Naive thymus-derived CD8-positive, alpha-beta T cell (primary cell): ENCODE measurements around the gene CACTIN. TPM values are rescaled to one million over a fixed set of nuclear protein-coding genes. Genes with fewer than 3 reads are reported as not detected.

Experiments
- polyA plus RNA-seq, 3 donors: library from polyadenylated mRNA; unstranded; fragments of 300-500 nt; fragmentation: Illumina TruSeq; gene quantifications; one replicate each; pipeline ENCODE4 v1.2.3, GENCODE V29; 2021
- total RNA-seq, 8 experiments: library from RNA in 2 of 8; stranded (reverse) in 2 of 8; gene quantifications; one replicate each; pipeline ENCODE4 v1.2.3 and lab custom pipeline; 2021 to 2026

The CACTIN gene
- total and polyA plus RNA-seq, 5 experiments from 2014 or later: 6.9 to 54.1 (median 20.4) TPM

Other genes starting within 250 kb of the CACTIN start
- not detected for gene SMIM24, start 146.3 kb downstream of the CACTIN start, total RNA-seq
- gene SMIM24, start 146.3 kb downstream of the CACTIN start, polyA plus RNA-seq: under 1 TPM; 0.43 to 0.57 (median 0.53) TPM
- not detected for gene SMIM44, start 143.3 kb downstream of the CACTIN start, total RNA-seq
- not detected for gene SMIM44, start 143.3 kb downstream of the CACTIN start, polyA plus RNA-seq
- gene DOHH, start 126.1 kb downstream of the CACTIN start, total RNA-seq: 1 to 10 TPM; 6.5 to 6.6 TPM
- gene DOHH, start 126.1 kb downstream of the CACTIN start, polyA plus RNA-seq: 10 to 100 TPM in 1 of 3 donors, 1 to 10 TPM in 2; 6.9 to 15.5 (median 7.8) TPM
- 10 to 100 TPM; 61.2 to 65.1 TPM for gene FZR1, start 120.5 kb downstream of the CACTIN start, total RNA-seq
- 10 to 100 TPM in 1 of 3 donors, 1 to 10 TPM in 2; 8.1 to 11.8 (median 9.5) TPM for gene FZR1, start 120.5 kb downstream of the CACTIN start, polyA plus RNA-seq
- gene TEKTIP1, start 87.6 kb downstream of the CACTIN start, total RNA-seq: 10 to 100 TPM in 1 of 2 experiments, 1 to 10 TPM in 1; 8.8 to 12.5 TPM
- under 1 TPM in 1 of 3 donors, not detected in 2; 0.45 TPM for gene TEKTIP1, start 87.6 kb downstream of the CACTIN start, polyA plus RNA-seq
- 100 to 1,000 TPM; 134 to 146 TPM for gene MFSD12, start 69.2 kb downstream of the CACTIN start, total RNA-seq
- 10 to 100 TPM; 33.1 to 59.6 (median 42.5) TPM for gene MFSD12, start 69.2 kb downstream of the CACTIN start, polyA plus RNA-seq
- gene HMG20B, start 53.8 kb downstream of the CACTIN start, total RNA-seq: 10 to 100 TPM; 50.7 to 59.7 TPM
- gene HMG20B, start 53.8 kb downstream of the CACTIN start, polyA plus RNA-seq: 10 to 100 TPM; 45.8 to 55.9 (median 53.9) TPM
- gene GIPC3, start 41.3 kb downstream of the CACTIN start, total RNA-seq: 1 to 10 TPM; 3.5 to 3.7 TPM
- 1 to 10 TPM in 2 of 3 donors, under 1 TPM in 1; 0.76 to 3.0 (median 1.1) TPM for gene GIPC3, start 41.3 kb downstream of the CACTIN start, polyA plus RNA-seq
- 10 to 100 TPM; 18.5 to 19.1 TPM for gene TBXA2R, start 19.9 kb downstream of the CACTIN start, total RNA-seq
- 10 to 100 TPM; 11.7 to 26.9 (median 23.9) TPM for gene TBXA2R, start 19.9 kb downstream of the CACTIN start, polyA plus RNA-seq
- 10 to 100 TPM; 30.6 to 32.0 TPM for gene PIP5K1C, start 73.7 kb upstream of the CACTIN start, total RNA-seq
- gene PIP5K1C, start 73.7 kb upstream of the CACTIN start, polyA plus RNA-seq: 10 to 100 TPM in 1 of 3 donors, 1 to 10 TPM in 2; 3.9 to 10.1 (median 7.4) TPM
- gene TJP3, start 81.6 kb upstream of the CACTIN start, total RNA-seq: 10 to 100 TPM; 13.0 TPM
- 10 to 100 TPM in 1 of 3 donors, 1 to 10 TPM in 2; 5.2 to 11.1 (median 8.9) TPM for gene TJP3, start 81.6 kb upstream of the CACTIN start, polyA plus RNA-seq
- gene APBA3, start 134.9 kb upstream of the CACTIN start, total RNA-seq: 10 to 100 TPM; 72.8 to 80.4 TPM
- 10 to 100 TPM; 25.0 to 33.0 (median 27.1) TPM for gene APBA3, start 134.9 kb upstream of the CACTIN start, polyA plus RNA-seq
- 10 to 100 TPM; 51.6 to 51.9 TPM for gene MRPL54, start 135.9 kb upstream of the CACTIN start, total RNA-seq
- 100 to 1,000 TPM in 2 of 3 donors, 10 to 100 TPM in 1; 92.5 to 168 (median 120) TPM for gene MRPL54, start 135.9 kb upstream of the CACTIN start, polyA plus RNA-seq
- not detected for gene RAX2, start 145.4 kb upstream of the CACTIN start, total RNA-seq
- gene RAX2, start 145.4 kb upstream of the CACTIN start, polyA plus RNA-seq: not detected
- gene MATK, start 159.6 kb upstream of the CACTIN start, total RNA-seq: 1 to 10 TPM; 1.7 to 2.9 TPM
- gene MATK, start 159.6 kb upstream of the CACTIN start, polyA plus RNA-seq: 10 to 100 TPM; 25.2 to 69.6 (median 25.9) TPM
- gene ZFR2, start 242.2 kb upstream of the CACTIN start, total RNA-seq: under 1 TPM; 0.75 to 0.96 TPM
- 1 to 10 TPM; 1.4 to 5.6 (median 2.9) TPM for gene ZFR2, start 242.2 kb upstream of the CACTIN start, polyA plus RNA-seq